ENCODE data around the gene TM4SF1. TPM values are rescaled to one million over a fixed set of nuclear protein-coding genes. Genes with fewer than 3 reads are reported as not detected.

TM4SF1 gene
- polyA plus RNA-seq, 1 donor (not counting 4 experiments of a cell fraction or from before 2014, with no cell fraction given), result 375 TPM

GRCh38 chr3:149319750-149320149, 57.7 kb downstream of the TM4SF1 start:
- TF ChIP-seq EZH2 (IDR thresholded peaks at IDR 0.05; ENCODE audit: low read length) (no peak), CTCF (optimal IDR thresholded peaks at IDR 0.05 in 1 of 3, IDR thresholded peaks at IDR 0.05 in 1 of 3, conservative IDR thresholded peaks at IDR 0.05 in 1 of 3; ENCODE audit: extremely low read depth in 1 of 3, insufficient read depth in 2 of 3, low read length in 3 of 3) (no peak)
- no peak overlapping the region for H3K4me2 ChIP-seq (ENCODE audit: control insufficient read depth, extremely low read depth, insufficient read depth, low read depth, low read length)
- FAIRE-seq (no peak), DNase-seq (ENCODE audit: low read depth, low spot score) (no peak)
- H3K36me3 ChIP-seq (ENCODE audit: control insufficient read depth in 2 of 2, extremely low read depth in 1 of 2, insufficient read depth in 2 of 2, low read length in 2 of 2), result no peaks in the 10 kb centered on the region
- H3K4me1 ChIP-seq (ENCODE audit: control insufficient read depth, extremely low read depth, insufficient read depth, low read length), result peaks cover 10% of the 10 kb centered on the region
- H3K9me3 ChIP-seq (ENCODE audit: control insufficient read depth, low read depth, low read length), result no peaks in the 10 kb centered on the region
- no peaks in the 10 kb centered on the region for H3K9me1 ChIP-seq (ENCODE audit: control insufficient read depth, extremely low read depth, insufficient read depth, low read length)
- H3K79me2 ChIP-seq (ENCODE audit: control insufficient read depth, insufficient read depth, low read length), result no peaks in the 10 kb centered on the region
- no peak overlapping the region for H3K4me3 ChIP-seq (ENCODE audit: control insufficient read depth in 2 of 3, extremely low read depth in 1 of 3, insufficient read depth in 2 of 3, low read depth in 1 of 3, low read length in 3 of 3)
- no peak overlapping the region for H3K27ac ChIP-seq (ENCODE audit: control insufficient read depth, insufficient read depth, low read length)
- no peaks in the 10 kb centered on the region for H3K27me3 ChIP-seq (ENCODE audit: control insufficient read depth, extremely low read depth, insufficient read depth, low read length)
- H3K9ac ChIP-seq (ENCODE audit: control insufficient read depth, extremely low read depth, insufficient read depth, low read length), result no peak overlapping the region
- H4K20me1 ChIP-seq (ENCODE audit: control insufficient read depth, extremely low read depth, insufficient read depth, low read length), result no peaks in the 10 kb centered on the region
- no peak overlapping the region for H2AFZ ChIP-seq (ENCODE audit: control insufficient read depth, low read length)
- dilution Hi-C loops (cut with MboI; ENCODE audit: extremely low pct_ligation_motif_present, low sequenced_read_pairs), result no loop called here

Other genes starting within 250 kb of the TM4SF1 start
- gene HPS3, start 248.0 kb downstream of the TM4SF1 start, polyA plus RNA-seq, result 10.3 to 12.9 TPM (median 12.2 TPM) in 3 replicates
- 0.03 TPM in 1 of 3 replicates, not detected in the others for gene CP, start 155.8 kb downstream of the TM4SF1 start, polyA plus RNA-seq
- gene TM4SF18, start 44.0 kb downstream of the TM4SF1 start, polyA plus RNA-seq, result not detected in 3 replicates
- not detected in 3 replicates for gene TM4SF4, start 97.0 kb upstream of the TM4SF1 start, polyA plus RNA-seq

All from keratinocyte (primary cell).